Measurements from ENCODE around the gene SLX9.

GRCh38 chr21:44999428-44999971, 59.7 kb downstream of the SLX9 start:
- TF ChIP-seq CTCF (IDR thresholded peaks at IDR 0.05) (no peak), POLR2A (IDR thresholded peaks at IDR 0.05) (no peak)
